ENCODE results near the gene CASP7.

CASP7 gene

GRCh38 chr10:113679463-113680189, at the start of gene CASP7:
Gene CASP7 (plus strand): TSS chr10:113679912. CDS start chr10:113697494, 17,582 bp downstream.
- Histone ChIP-seq H3K36me3 (ENCODE audit: control insufficient read depth in 1 of 2, insufficient read depth in 2 of 2, low read length in 2 of 2) (no peaks in the 10 kb centered on the region), H3K9ac (ENCODE audit: low read depth in 1 of 2, low read length in 2 of 2) (peak within 1 kb of the TSS; percentile 96 to 98), H3K27ac (ENCODE audit: low read depth, low read length) (peak within 1 kb of the TSS; percentile 98), H3K4me1 (ENCODE audit: control insufficient read depth in 1 of 2, insufficient read depth in 2 of 2, low read length in 2 of 2) (peaks cover 15 to 25% of the 10 kb centered on the region in 2 donors), H3K4me3 (ENCODE audit: low read depth in 1 of 2, low read length in 2 of 2) (peak within 1 kb of the TSS; percentile 86 to 95), H3K27me3 (ENCODE audit: control insufficient read depth in 1 of 2, insufficient read depth in 2 of 2, low read length in 2 of 2) (no peaks in the 10 kb centered on the region), H3K9me3 (ENCODE audit: control insufficient read depth in 1 of 2, low read length in 2 of 2) (no peaks in the 10 kb centered on the region)

- H3K36me3 ChIP-seq (ENCODE audit: control insufficient read depth in 1 of 2, insufficient read depth in 2 of 2, low read length in 2 of 2) = no peaks in the 10 kb centered on the region
- H3K27me3 ChIP-seq (ENCODE audit: control insufficient read depth in 1 of 2, insufficient read depth in 2 of 2, low read length in 2 of 2) = no peaks in the 10 kb centered on the region
- H3K27ac ChIP-seq (ENCODE audit: low read depth, low read length) = no peak overlapping the region
- no peaks in the 10 kb centered on the region for H3K4me1 ChIP-seq (ENCODE audit: control insufficient read depth in 1 of 2, insufficient read depth in 2 of 2, low read length in 2 of 2)
- H3K4me3 ChIP-seq (ENCODE audit: low read depth in 1 of 2, low read length in 2 of 2) = no peak overlapping the region
- no peak overlapping the region for H3K9ac ChIP-seq (ENCODE audit: low read depth in 1 of 2, low read length in 2 of 2)
- H3K9me3 ChIP-seq (ENCODE audit: control insufficient read depth in 1 of 2, low read length in 2 of 2) = peaks cover 0 to 4% of the 10 kb centered on the region in 2 donors
Observed at GRCh38 chr10:113630929-113631533, 48.7 kb upstream of the CASP7 start.

- H3K9me3 ChIP-seq (ENCODE audit: control insufficient read depth in 1 of 2, low read length in 2 of 2) = peaks cover 0 to 4% of the 10 kb centered on the region in 2 donors
- H3K36me3 ChIP-seq (ENCODE audit: control insufficient read depth in 1 of 2, insufficient read depth in 2 of 2, low read length in 2 of 2) = no peaks in the 10 kb centered on the region
- H3K27ac ChIP-seq (ENCODE audit: low read depth, low read length) = no peak overlapping the region
- H3K4me1 ChIP-seq (ENCODE audit: control insufficient read depth in 1 of 2, insufficient read depth in 2 of 2, low read length in 2 of 2) = no peaks in the 10 kb centered on the region
- no peak overlapping the region for H3K4me3 ChIP-seq (ENCODE audit: low read depth in 1 of 2, low read length in 2 of 2)
- no peaks in the 10 kb centered on the region for H3K27me3 ChIP-seq (ENCODE audit: control insufficient read depth in 1 of 2, insufficient read depth in 2 of 2, low read length in 2 of 2)
- H3K9ac ChIP-seq (ENCODE audit: low read depth in 1 of 2, low read length in 2 of 2) = no peak overlapping the region
Observed at GRCh38 chr10:113631684-113632367, 47.9 kb upstream of the CASP7 start.

GRCh38 chr10:113639966-113640365, 39.7 kb upstream of the CASP7 start:
- H3K36me3 ChIP-seq (ENCODE audit: control insufficient read depth in 1 of 2, insufficient read depth in 2 of 2, low read length in 2 of 2) = no peaks in the 10 kb centered on the region
- H3K9ac ChIP-seq (ENCODE audit: low read depth in 1 of 2, low read length in 2 of 2) = no peak overlapping the region
- H3K27me3 ChIP-seq (ENCODE audit: control insufficient read depth in 1 of 2, insufficient read depth in 2 of 2, low read length in 2 of 2) = peaks cover 0 to 4% of the 10 kb centered on the region in 2 donors
- H3K4me1 ChIP-seq (ENCODE audit: control insufficient read depth in 1 of 2, insufficient read depth in 2 of 2, low read length in 2 of 2) = peaks cover 2 to 9% of the 10 kb centered on the region in 2 donors
- no peaks in the 10 kb centered on the region for H3K9me3 ChIP-seq (ENCODE audit: control insufficient read depth in 1 of 2, low read length in 2 of 2)
- no peak overlapping the region for H3K4me3 ChIP-seq (ENCODE audit: low read depth in 1 of 2, low read length in 2 of 2)
- H3K27ac ChIP-seq (ENCODE audit: low read depth, low read length) = no peak overlapping the region

- peaks cover 0 to 4% of the 10 kb centered on the region in 2 donors for H3K27me3 ChIP-seq (ENCODE audit: control insufficient read depth in 1 of 2, insufficient read depth in 2 of 2, low read length in 2 of 2)
- peaks cover 4 to 10% of the 10 kb centered on the region in 2 donors for H3K4me1 ChIP-seq (ENCODE audit: control insufficient read depth in 1 of 2, insufficient read depth in 2 of 2, low read length in 2 of 2)
- no peak overlapping the region for H3K9ac ChIP-seq (ENCODE audit: low read depth in 1 of 2, low read length in 2 of 2)
- H3K4me3 ChIP-seq (ENCODE audit: low read depth in 1 of 2, low read length in 2 of 2) = no peak overlapping the region
- no peaks in the 10 kb centered on the region for H3K9me3 ChIP-seq (ENCODE audit: control insufficient read depth in 1 of 2, low read length in 2 of 2)
- no peak overlapping the region for H3K27ac ChIP-seq (ENCODE audit: low read depth, low read length)
- H3K36me3 ChIP-seq (ENCODE audit: control insufficient read depth in 1 of 2, insufficient read depth in 2 of 2, low read length in 2 of 2) = no peaks in the 10 kb centered on the region
Observed at GRCh38 chr10:113641702-113642101, 38.0 kb upstream of the CASP7 start.

GRCh38 chr10:113643183-113643582, 36.5 kb upstream of the CASP7 start:
- H3K9ac ChIP-seq (ENCODE audit: low read depth in 1 of 2, low read length in 2 of 2) = no peak overlapping the region
- H3K27me3 ChIP-seq (ENCODE audit: control insufficient read depth in 1 of 2, insufficient read depth in 2 of 2, low read length in 2 of 2) = peaks cover 0 to 4% of the 10 kb centered on the region in 2 donors
- H3K4me1 ChIP-seq (ENCODE audit: control insufficient read depth in 1 of 2, insufficient read depth in 2 of 2, low read length in 2 of 2) = peaks cover 4 to 10% of the 10 kb centered on the region in 2 donors
- H3K27ac ChIP-seq (ENCODE audit: low read depth, low read length) = no peak overlapping the region
- H3K36me3 ChIP-seq (ENCODE audit: control insufficient read depth in 1 of 2, insufficient read depth in 2 of 2, low read length in 2 of 2) = no peaks in the 10 kb centered on the region
- H3K9me3 ChIP-seq (ENCODE audit: control insufficient read depth in 1 of 2, low read length in 2 of 2) = no peaks in the 10 kb centered on the region
- no peak overlapping the region for H3K4me3 ChIP-seq (ENCODE audit: low read depth in 1 of 2, low read length in 2 of 2)

- Histone ChIP-seq H3K4me1 (ENCODE audit: control insufficient read depth in 1 of 2, insufficient read depth in 2 of 2, low read length in 2 of 2) (peaks cover 4 to 10% of the 10 kb centered on the region in 2 donors), H3K9me3 (ENCODE audit: control insufficient read depth in 1 of 2, low read length in 2 of 2) (no peaks in the 10 kb centered on the region), H3K27ac (ENCODE audit: low read depth, low read length) (no peak overlapping the region), H3K9ac (ENCODE audit: low read depth in 1 of 2, low read length in 2 of 2) (no peak overlapping the region), H3K4me3 (ENCODE audit: low read depth in 1 of 2, low read length in 2 of 2) (no peak overlapping the region), H3K36me3 (ENCODE audit: control insufficient read depth in 1 of 2, insufficient read depth in 2 of 2, low read length in 2 of 2) (no peaks in the 10 kb centered on the region), H3K27me3 (ENCODE audit: control insufficient read depth in 1 of 2, insufficient read depth in 2 of 2, low read length in 2 of 2) (peaks cover 0 to 4% of the 10 kb centered on the region in 2 donors)
Observed at GRCh38 chr10:113644185-113645120, 35.3 kb upstream of the CASP7 start.

- no peaks in the 10 kb centered on the region for H3K36me3 ChIP-seq (ENCODE audit: control insufficient read depth in 1 of 2, insufficient read depth in 2 of 2, low read length in 2 of 2)
- no peaks in the 10 kb centered on the region for H3K27me3 ChIP-seq (ENCODE audit: control insufficient read depth in 1 of 2, insufficient read depth in 2 of 2, low read length in 2 of 2)
- H3K27ac ChIP-seq (ENCODE audit: low read depth, low read length) = no peak overlapping the region
- no peak overlapping the region for H3K9ac ChIP-seq (ENCODE audit: low read depth in 1 of 2, low read length in 2 of 2)
- H3K4me1 ChIP-seq (ENCODE audit: control insufficient read depth in 1 of 2, insufficient read depth in 2 of 2, low read length in 2 of 2) = peaks cover 4 to 10% of the 10 kb centered on the region in 2 donors
- H3K4me3 ChIP-seq (ENCODE audit: low read depth in 1 of 2, low read length in 2 of 2) = no peak overlapping the region
- no peaks in the 10 kb centered on the region for H3K9me3 ChIP-seq (ENCODE audit: control insufficient read depth in 1 of 2, low read length in 2 of 2)
Observed at GRCh38 chr10:113646336-113647201, 33.1 kb upstream of the CASP7 start.

- H3K4me1 ChIP-seq (ENCODE audit: control insufficient read depth in 1 of 2, insufficient read depth in 2 of 2, low read length in 2 of 2) = peaks cover 4 to 10% of the 10 kb centered on the region in 2 donors
- H3K36me3 ChIP-seq (ENCODE audit: control insufficient read depth in 1 of 2, insufficient read depth in 2 of 2, low read length in 2 of 2) = no peaks in the 10 kb centered on the region
- no peak overlapping the region for H3K4me3 ChIP-seq (ENCODE audit: low read depth in 1 of 2, low read length in 2 of 2)
- no peaks in the 10 kb centered on the region for H3K27me3 ChIP-seq (ENCODE audit: control insufficient read depth in 1 of 2, insufficient read depth in 2 of 2, low read length in 2 of 2)
- no peak overlapping the region for H3K9ac ChIP-seq (ENCODE audit: low read depth in 1 of 2, low read length in 2 of 2)
- no peaks in the 10 kb centered on the region for H3K9me3 ChIP-seq (ENCODE audit: control insufficient read depth in 1 of 2, low read length in 2 of 2)
- no peak overlapping the region for H3K27ac ChIP-seq (ENCODE audit: low read depth, low read length)
Observed at GRCh38 chr10:113647812-113648211, 31.9 kb upstream of the CASP7 start.

Measured in duodenal mucosa (tissue), 2 donors.